ENCODE data around the gene GLRX3.

Gene GLRX3

GRCh38 chr10:130167193-130167592 is 31.0 kb downstream of the GLRX3 start:
- H3K27ac ChIP-seq (ENCODE audit: low read length) = no peak overlapping the region
- H3K79me2 ChIP-seq (ENCODE audit: low read length) = peaks cover 17% of the 10 kb centered on the region; the same call in 1 of the 2 replicates
- no peaks in the 10 kb centered on the region for H4K20me1 ChIP-seq (ENCODE audit: insufficient read depth, low read length)
- peaks cover 22% of the 10 kb centered on the region for H3K36me3 ChIP-seq (replicated peaks; ENCODE audit: low read depth, low read length)
- TF ChIP-seq CTCF (IDR thresholded peaks at IDR 0.05; ENCODE audit: low read depth, low read length) (no peak), EZH2phosphoT487 (IDR thresholded peaks at IDR 0.05; ENCODE audit: low read depth) (no peak)
- no peaks in the 10 kb centered on the region for H3K4me1 ChIP-seq (ENCODE audit: low read length)
- no peaks in the 10 kb centered on the region for H3K27me3 ChIP-seq (ENCODE audit: low read depth, low read length)
- no peak overlapping the region for H2AFZ ChIP-seq (ENCODE audit: low read depth, low read length)
- no peak overlapping the region for H3K9ac ChIP-seq (ENCODE audit: low read length)
- no peak overlapping the region for H3K4me2 ChIP-seq (ENCODE audit: low read length)
- no peak overlapping the region for H3K4me3 ChIP-seq (ENCODE audit: low read length)
- no peaks in the 10 kb centered on the region for H3K9me3 ChIP-seq (ENCODE audit: insufficient read depth, low read length)

- no peak for TF ChIP-seq CTCF (IDR thresholded peaks at IDR 0.05; ENCODE audit: low read depth, low read length)
- no peak for TF ChIP-seq EZH2phosphoT487 (IDR thresholded peaks at IDR 0.05; ENCODE audit: low read depth)
- Histone ChIP-seq H3K79me2 (ENCODE audit: low read length) (peaks cover 13% of the 10 kb centered on the region; the same call in 1 of the 2 replicates), H3K4me1 (ENCODE audit: low read length) (no peaks in the 10 kb centered on the region), H3K9ac (ENCODE audit: low read length) (no peak overlapping the region), H3K9me3 (ENCODE audit: insufficient read depth, low read length) (no peaks in the 10 kb centered on the region), H3K4me2 (ENCODE audit: low read length) (no peak overlapping the region), H3K27ac (ENCODE audit: low read length) (no peak overlapping the region), H3K36me3 (replicated peaks; ENCODE audit: low read depth, low read length) (peaks cover 22% of the 10 kb centered on the region), H2AFZ (ENCODE audit: low read depth, low read length) (no peak overlapping the region), H3K27me3 (ENCODE audit: low read depth, low read length) (no peaks in the 10 kb centered on the region), H3K4me3 (ENCODE audit: low read length) (no peak overlapping the region), H4K20me1 (ENCODE audit: insufficient read depth, low read length) (no peaks in the 10 kb centered on the region)
These were observed 31.5 kb downstream of the GLRX3 start for GRCh38 chr10:130167707-130168106.

GRCh38 chr10:130169136-130169859 is 33.1 kb downstream of the GLRX3 start:
- Histone ChIP-seq H3K4me3 (ENCODE audit: low read length) (no peak overlapping the region), H3K9ac (ENCODE audit: low read length) (no peak overlapping the region), H3K27me3 (ENCODE audit: low read depth, low read length) (no peaks in the 10 kb centered on the region), H3K9me3 (ENCODE audit: insufficient read depth, low read length) (no peaks in the 10 kb centered on the region), H3K4me2 (ENCODE audit: low read length) (no peak overlapping the region), H3K79me2 (ENCODE audit: low read length) (peaks cover 9% of the 10 kb centered on the region; the same call in 1 of the 2 replicates), H2AFZ (ENCODE audit: low read depth, low read length) (no peak overlapping the region), H3K4me1 (ENCODE audit: low read length) (no peaks in the 10 kb centered on the region), H3K27ac (ENCODE audit: low read length) (no peak overlapping the region), H4K20me1 (ENCODE audit: insufficient read depth, low read length) (no peaks in the 10 kb centered on the region), H3K36me3 (replicated peaks; ENCODE audit: low read depth, low read length) (peaks cover 20% of the 10 kb centered on the region)
- TF ChIP-seq CTCF (IDR thresholded peaks at IDR 0.05; ENCODE audit: low read depth, low read length) (no peak), EZH2phosphoT487 (IDR thresholded peaks at IDR 0.05; ENCODE audit: low read depth) (no peak)

GRCh38 chr10:130171196-130171595 is 35.0 kb downstream of the GLRX3 start:
- no peak overlapping the region for H3K27ac ChIP-seq (ENCODE audit: low read length)
- no peak overlapping the region for H2AFZ ChIP-seq (ENCODE audit: low read depth, low read length)
- no peak overlapping the region for H3K4me3 ChIP-seq (ENCODE audit: low read length)
- no peak for TF ChIP-seq EZH2phosphoT487 (IDR thresholded peaks at IDR 0.05; ENCODE audit: low read depth)
- no peak for TF ChIP-seq CTCF (IDR thresholded peaks at IDR 0.05; ENCODE audit: low read depth, low read length)
- no peaks in the 10 kb centered on the region for H4K20me1 ChIP-seq (ENCODE audit: insufficient read depth, low read length)
- no peaks in the 10 kb centered on the region for H3K9me3 ChIP-seq (ENCODE audit: insufficient read depth, low read length)
- no peak overlapping the region for H3K9ac ChIP-seq (ENCODE audit: low read length)
- peaks cover 5% of the 10 kb centered on the region; the same call in 1 of the 2 replicates for H3K79me2 ChIP-seq (ENCODE audit: low read length)
- no peaks in the 10 kb centered on the region for H3K4me1 ChIP-seq (ENCODE audit: low read length)
- no peaks in the 10 kb centered on the region for H3K27me3 ChIP-seq (ENCODE audit: low read depth, low read length)
- peaks cover 23% of the 10 kb centered on the region for H3K36me3 ChIP-seq (replicated peaks; ENCODE audit: low read depth, low read length)
- H3K4me2 ChIP-seq (ENCODE audit: low read length) = no peak overlapping the region
